ENCODE measurements around the gene ERCC6L2.

DNA sequence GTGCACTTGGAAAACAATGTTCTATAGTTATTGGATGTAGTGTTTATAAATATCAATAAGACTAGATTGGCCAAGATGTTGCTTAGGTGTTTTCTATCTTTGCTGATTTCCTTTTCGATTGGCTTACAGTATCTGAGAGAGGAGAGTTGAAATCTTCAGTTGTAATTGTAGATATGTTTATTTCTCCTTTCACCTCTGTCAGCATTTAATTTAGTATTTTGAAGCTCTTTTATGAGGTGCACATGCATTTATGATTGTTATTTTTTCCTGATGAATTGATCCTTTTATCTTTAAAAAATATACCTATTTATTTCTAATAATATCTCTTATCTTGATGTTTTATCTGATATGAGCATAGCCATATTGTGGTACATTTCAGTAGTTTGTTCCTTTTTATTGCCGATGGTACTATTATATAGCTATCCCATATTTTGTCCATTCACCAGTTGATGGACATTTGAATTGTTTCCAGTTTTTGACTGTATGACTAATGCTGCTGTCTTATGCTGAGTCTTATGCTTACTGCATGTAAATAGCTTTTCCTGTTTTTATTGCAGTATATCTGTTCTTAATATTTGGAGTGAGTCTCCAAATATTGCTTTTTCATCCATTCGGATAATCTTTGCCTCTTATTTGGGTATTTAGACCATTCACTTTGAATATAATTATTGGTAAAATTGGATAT is 34.7 kb downstream of the ERCC6L2 start:
- TF ChIP-seq SREBF2 (IDR thresholded peaks at IDR 0.05) (no peak), RFX5 (IDR thresholded peaks at IDR 0.05) (no peak), RAD21 (conservative IDR thresholded peaks at IDR 0.05 in 1 of 2, IDR thresholded peaks at IDR 0.05 in 1 of 2) (no peak), SMC3 (IDR thresholded peaks at IDR 0.05) (no peak), POLR2AphosphoS2 (conservative IDR thresholded peaks at IDR 0.05; ENCODE audit: low read length) (no peak), EHMT2 (IDR thresholded peaks at IDR 0.05; ENCODE audit: low read depth) (no peak), ZSCAN20 (CRISPR knock-in tag; IDR thresholded peaks at IDR 0.05) (no peak), EP300 (IDR thresholded peaks at IDR 0.05) (no peak), NPAS2 (CRISPR knock-in tag; IDR thresholded peaks at IDR 0.05; ENCODE audit: borderline replicate concordance) (no peak), MAFK (IDR thresholded peaks at IDR 0.05; ENCODE audit: partially characterized antibody) (peak; percentile 46), FOSL2 (IDR thresholded peaks at IDR 0.05) (no peak), FOSL2 (CRISPR knock-in tag; IDR thresholded peaks at IDR 0.05) (no peak)
- TF ChIP-seq, protein P1, sequence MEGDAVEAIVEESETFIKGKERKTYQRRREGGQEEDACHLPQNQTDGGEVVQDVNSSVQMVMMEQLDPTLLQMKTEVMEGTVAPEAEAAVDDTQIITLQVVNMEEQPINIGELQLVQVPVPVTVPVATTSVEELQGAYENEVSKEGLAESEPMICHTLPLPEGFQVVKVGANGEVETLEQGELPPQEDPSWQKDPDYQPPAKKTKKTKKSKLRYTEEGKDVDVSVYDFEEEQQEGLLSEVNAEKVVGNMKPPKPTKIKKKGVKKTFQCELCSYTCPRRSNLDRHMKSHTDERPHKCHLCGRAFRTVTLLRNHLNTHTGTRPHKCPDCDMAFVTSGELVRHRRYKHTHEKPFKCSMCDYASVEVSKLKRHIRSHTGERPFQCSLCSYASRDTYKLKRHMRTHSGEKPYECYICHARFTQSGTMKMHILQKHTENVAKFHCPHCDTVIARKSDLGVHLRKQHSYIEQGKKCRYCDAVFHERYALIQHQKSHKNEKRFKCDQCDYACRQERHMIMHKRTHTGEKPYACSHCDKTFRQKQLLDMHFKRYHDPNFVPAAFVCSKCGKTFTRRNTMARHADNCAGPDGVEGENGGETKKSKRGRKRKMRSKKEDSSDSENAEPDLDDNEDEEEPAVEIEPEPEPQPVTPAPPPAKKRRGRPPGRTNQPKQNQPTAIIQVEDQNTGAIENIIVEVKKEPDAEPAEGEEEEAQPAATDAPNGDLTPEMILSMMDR (IDR thresholded peaks at IDR 0.05), result no peak
- TF ChIP-seq, protein P2, sequence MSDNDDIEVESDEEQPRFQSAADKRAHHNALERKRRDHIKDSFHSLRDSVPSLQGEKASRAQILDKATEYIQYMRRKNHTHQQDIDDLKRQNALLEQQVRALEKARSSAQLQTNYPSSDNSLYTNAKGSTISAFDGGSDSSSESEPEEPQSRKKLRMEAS (IDR thresholded peaks at IDR 0.05), result no peak

Data from A549 (cell line).